Naive thymus-derived CD4-positive, alpha-beta T cell (primary cell): ENCODE measurements around the gene HAGH. TPM values are rescaled to one million over a fixed set of nuclear protein-coding genes. Genes with fewer than 3 reads are reported as not detected.
A peak's percentile ranks its signal among the peaks of the same experiment; 100 is the strongest.

ENCODE experiments used
- ATAC-seq: fragments of 150-1000 bp; cut with Tn5 transposase; 2 replicates; pipeline ENCODE4 v1.10.0; 2021; ENCODE audit warnings: mild to moderate bottlenecking, moderate library complexity
- CTCF ChIA-PET: fragments of 350-600 bp; sonication (Branson Sonifier 250); formaldehyde crosslinking; loops from one replicate; lab custom pipeline; 2021; ENCODE audit warnings: antibody characterized with exemption; lab: Charles Lee
- POLR2A ChIA-PET: fragments of 350-600 bp; sonication (Branson Sonifier 250); formaldehyde crosslinking; loops from one replicate; lab custom pipeline; 2021; ENCODE audit warnings: antibody characterized with exemption, inconsistent platforms; lab: Charles Lee
- DNase-seq, 9 donors: peaks; one replicate each; pipeline versions ENCODE4 v3.0.0 to v3.0.0-alpha.2; 2020 to 2022; ENCODE audit warnings: mixed read lengths in 1 of 9
- H3K27ac ChIP-seq: one replicate; pipeline ENCODE4 v1.7.0; 2013; ENCODE audit warnings: mild to moderate bottlenecking, low read depth, low read length, moderate library complexity
- H3K27me3 ChIP-seq, 2 donors: one replicate each; pipeline ENCODE4 v1.7.0; 2013; ENCODE audit warnings: low read length in 2 of 2, mild to moderate bottlenecking in 2 of 2, moderate library complexity in 2 of 2; ENCODE audit not compliant: control insufficient read depth in 2 of 2, insufficient read depth in 2 of 2
- H3K36me3 ChIP-seq, 3 experiments: 1 replicate in 2 of 3; 2 replicates in 1 of 3; pipeline ENCODE4 v1.7.0; 2013; ENCODE audit warnings: low read length in 3 of 3, mild to moderate bottlenecking in 3 of 3, moderate library complexity in 1 of 3; ENCODE audit not compliant: insufficient read depth in 3 of 3, control insufficient read depth in 2 of 3
- H3K4me1 ChIP-seq, 2 donors: one replicate each; pipeline ENCODE4 v1.7.0; 2013; ENCODE audit warnings: low read length in 2 of 2, mild to moderate bottlenecking in 2 of 2, moderate library complexity in 1 of 2; ENCODE audit not compliant: control insufficient read depth in 2 of 2, insufficient read depth in 2 of 2
- H3K4me3 ChIP-seq: 2 replicates; pipeline ENCODE4 v1.7.0; 2013; ENCODE audit warnings: mild to moderate bottlenecking, low read length
- H3K9me3 ChIP-seq, 3 experiments: 1 replicate in 2 of 3; 2 replicates in 1 of 3; pipeline ENCODE4 v1.7.0; 2013; ENCODE audit warnings: low read length in 3 of 3; ENCODE audit not compliant: control insufficient read depth in 2 of 3
- H3K27ac Mint-ChIP-seq, 9 donors: one replicate each; pipeline ENCODE4 v1.8.0; 2020 to 2022; ENCODE audit warnings: mixed read lengths in 9 of 9, mild to moderate bottlenecking in 8 of 9, moderate library complexity in 5 of 9, inconsistent platforms in 2 of 9
- H3K27me3 Mint-ChIP-seq, 5 donors: one replicate each; pipeline ENCODE4 v1.8.0; 2021 to 2022; ENCODE audit warnings: mixed read lengths in 5 of 5, mild to moderate bottlenecking in 1 of 5
- H3K36me3 Mint-ChIP-seq, 5 donors: one replicate each; pipeline ENCODE4 v1.8.0; 2020 to 2022; ENCODE audit warnings: mixed read lengths in 5 of 5, mild to moderate bottlenecking in 3 of 5, inconsistent platforms in 1 of 5
- H3K4me1 Mint-ChIP-seq, 7 donors: one replicate each; pipeline ENCODE4 v1.8.0; 2020 to 2022; ENCODE audit warnings: mixed read lengths in 7 of 7, mild to moderate bottlenecking in 3 of 7, inconsistent platforms in 1 of 7
- H3K4me3 Mint-ChIP-seq, 10 donors: one replicate each; pipeline ENCODE4 v1.8.0; 2020 to 2022; ENCODE audit warnings: mild to moderate bottlenecking in 10 of 10, mixed read lengths in 10 of 10, moderate library complexity in 6 of 10, inconsistent platforms in 2 of 10
- H3K9me3 Mint-ChIP-seq, 11 donors: one replicate each; pipeline ENCODE4 v1.8.0; 2020 to 2022; ENCODE audit warnings: mixed read lengths in 11 of 11, mild to moderate bottlenecking in 4 of 11, inconsistent platforms in 1 of 11, moderate library complexity in 1 of 11
- intact Hi-C, 2 donors: fragments of 100-400 bp; cut with micrococcal nuclease; formaldehyde crosslinking; loops; one replicate each; pipeline ENCODE4 v1.15.1; 2023
- polyA plus RNA-seq, 2 donors: library from polyadenylated mRNA; unstranded; fragments of 300-500 nt; fragmentation: Illumina TruSeq; gene quantifications; one replicate each; pipeline ENCODE4 v1.2.3, GENCODE V29; 2021
- total RNA-seq, 6 experiments: library from RNA in 5 of 6; stranded (reverse) in 5 of 6; gene quantifications; 1 replicate in 5 of 6; 2 replicates in 1 of 6; pipeline ENCODE4 v1.2.3 and lab custom pipeline; 2021 to 2026

Gene HAGH
- total and polyA plus RNA-seq, 7 experiments from 2014 or later, result 39.4 to 72.9 (median 48.9) TPM

DNA sequence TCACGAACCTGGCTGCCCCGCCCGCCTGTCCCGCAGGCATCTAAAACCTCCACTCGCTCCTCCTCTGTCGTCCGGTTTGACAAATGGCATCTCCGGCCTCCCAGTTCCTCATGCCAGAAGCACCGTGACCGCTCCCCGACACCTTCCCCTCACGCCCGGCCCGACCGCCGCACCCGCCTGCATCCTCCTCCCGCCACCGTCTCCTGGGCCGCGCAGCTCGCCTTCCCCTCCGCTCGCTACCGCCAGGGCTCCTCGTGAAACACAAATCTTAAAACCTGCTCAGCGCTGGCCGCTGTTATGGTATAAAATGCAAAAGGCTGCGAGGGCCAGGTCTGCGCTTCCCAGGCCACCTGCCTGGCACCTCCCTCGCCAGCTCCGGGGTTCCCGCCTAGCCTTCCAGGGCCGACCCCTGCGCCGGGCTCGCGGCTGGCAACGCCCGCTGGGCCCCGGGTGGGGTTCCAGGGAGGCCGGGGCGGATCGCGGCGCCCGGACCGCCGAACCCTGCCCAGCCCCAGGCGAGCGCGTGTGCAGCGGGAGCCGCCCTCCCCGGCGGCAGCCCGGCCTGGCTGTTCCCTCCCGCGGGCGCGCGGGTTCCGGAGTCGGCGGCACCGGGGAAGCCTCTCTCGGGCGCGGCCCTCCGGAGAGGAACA, 44.7 kb downstream of the HAGH start:
- Histone ChIP-seq H3K36me3 (peaks cover 0 to 52% (median 0%) of the 10 kb centered on the region in 3 experiments), H3K4me3 (peak overlapping the region; percentile 92), H3K9me3 (no peaks in the 10 kb centered on the region), H3K27me3 (no peaks in the 10 kb centered on the region), H3K27ac (peak overlapping the region; percentile 76), H3K4me1 (peaks cover 13 to 28% of the 10 kb centered on the region in 2 donors)
- ATAC-seq, result peak; percentile 1
- H3K27ac Mint-ChIP-seq, result peak overlapping the region; percentile 70 to 96 (median 87)
- peak overlapping the region; percentile 85 to 98 (median 94) for H3K4me3 Mint-ChIP-seq
- intact Hi-C loops, result loop anchor here (1.0 to 10.0 kb wide), 8 partner anchors 9 to 1197 kb away; partner anchors contain the start of genes HAGH (in 2 of the 2), MRPS34 (in 2 of the 2), TRAF7 (in 2 of the 2) and UQCC4 (in 2 of the 2)
- peaks cover 0 to 3% (median 0%) of the 10 kb centered on the region in 5 donors for H3K36me3 Mint-ChIP-seq
- H3K27me3 Mint-ChIP-seq, result peaks cover 0 to 2% (median 0%) of the 10 kb centered on the region in 5 donors
- peaks cover 0 to 48% (median 22%) of the 10 kb centered on the region in 7 donors for H3K4me1 Mint-ChIP-seq
- ChIA-PET CTCF (interaction anchor here (0.6 to 1.6 kb wide), 5 partner anchors 8 to 290 kb away, joined by 4 to 13 read pairs (median 8); partner anchors contain the start of genes EME2, MAPK8IP3, MRPS34 and NME3), POLR2A (interaction anchor here (0.6 to 3.7 kb wide), 24 partner anchors 9 to 1086 kb away, joined by 3 to 93 read pairs (median 6); partner anchors contain the start of genes AMDHD2, ATP6V0C, EME2 and FAHD1)
- H3K9me3 Mint-ChIP-seq, result no peaks in the 10 kb centered on the region
- DNase-seq, result peak in 5 of 9 donors; percentile 37 to 47 (median 41)

DNA sequence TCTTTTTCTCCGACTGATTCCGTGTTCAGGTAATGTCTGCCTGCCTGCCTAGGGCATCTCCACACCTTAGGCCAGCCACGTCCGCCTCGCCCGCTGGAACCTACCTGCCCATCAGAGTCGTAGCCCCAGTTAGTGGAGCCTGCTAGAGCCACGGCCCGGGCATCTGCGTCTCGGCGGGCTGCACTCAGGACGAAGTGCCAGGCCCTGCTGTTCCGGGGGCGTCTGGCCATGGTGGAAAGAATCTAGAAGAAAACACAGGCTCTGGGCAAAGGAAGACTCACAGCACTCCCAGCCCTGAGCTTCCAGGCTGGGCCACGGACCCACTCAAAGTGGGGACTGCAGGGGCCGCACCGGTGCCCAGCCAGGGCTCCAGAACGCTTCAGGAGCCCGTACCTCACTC, 45.4 kb downstream of the HAGH start:
- no peak for ATAC-seq
- Histone ChIP-seq H3K36me3 (peaks cover 0 to 52% (median 0%) of the 10 kb centered on the region in 3 experiments), H3K27me3 (no peaks in the 10 kb centered on the region), H3K9me3 (no peaks in the 10 kb centered on the region), H3K4me1 (peaks cover 13 to 28% of the 10 kb centered on the region in 2 donors), H3K27ac (peak overlapping the region; percentile 76), H3K4me3 (peak overlapping the region; percentile 92)
- intact Hi-C loops, result loop anchor here (10.0 kb wide), 4 partner anchors 356 to 1196 kb away; partner anchors contain the start of genes TRAF7 (in 2 of the 2), UBE2I (in 1 of the 2) and UQCC4 (in 1 of the 2)
- peak overlapping the region; percentile 62 to 88 (median 79) for H3K27ac Mint-ChIP-seq
- peaks cover 0 to 48% (median 22%) of the 10 kb centered on the region in 7 donors for H3K4me1 Mint-ChIP-seq
- peaks cover 0 to 3% (median 0%) of the 10 kb centered on the region in 5 donors for H3K36me3 Mint-ChIP-seq
- ChIA-PET CTCF (interaction anchor here (0.8 kb wide), 1 partner anchor 9 kb away, joined by 4 read pairs; the partner anchor contains the start of genes EME2 and MRPS34), POLR2A (interaction anchor here (1.1 to 3.7 kb wide), 5 partner anchors 10 to 733 kb away, joined by 3 to 93 read pairs (median 15); partner anchors contain the start of genes ATP6V0C, EME2, FAHD1 and HAGH)
- H3K4me3 Mint-ChIP-seq, result peak overlapping the region; percentile 81 to 95 (median 88)
- H3K27me3 Mint-ChIP-seq, result peaks cover 0 to 2% (median 0%) of the 10 kb centered on the region in 5 donors
- DNase-seq, result no peak
- H3K9me3 Mint-ChIP-seq, result no peaks in the 10 kb centered on the region

DNA sequence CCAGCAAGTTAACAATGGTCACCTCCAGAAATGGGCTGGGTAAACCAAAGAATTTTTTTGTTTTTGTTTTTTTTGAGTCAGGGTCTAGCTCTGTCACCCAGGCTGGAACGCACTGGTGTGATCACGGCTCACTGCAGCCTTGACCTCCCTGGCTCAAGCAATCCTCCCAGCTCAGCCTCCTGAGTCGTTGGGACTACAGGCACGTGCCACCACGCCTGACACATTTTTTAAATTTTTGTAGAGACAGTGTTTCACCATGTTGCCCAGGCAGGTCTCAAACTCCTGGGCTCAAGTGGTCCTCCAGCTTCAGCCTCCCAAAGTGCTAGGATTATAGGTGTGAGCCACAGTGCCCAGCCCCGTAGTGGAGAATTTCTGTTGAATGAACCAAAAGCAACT, 46.0 kb downstream of the HAGH start:
- H3K27me3 Mint-ChIP-seq, result peaks cover 0 to 2% (median 0%) of the 10 kb centered on the region in 5 donors
- Histone ChIP-seq H3K27me3 (no peaks in the 10 kb centered on the region), H3K36me3 (peaks cover 0 to 52% (median 0%) of the 10 kb centered on the region in 3 experiments), H3K4me3 (no peak overlapping the region), H3K4me1 (peaks cover 13 to 24% of the 10 kb centered on the region in 2 donors), H3K27ac (peak overlapping the region; percentile 76), H3K9me3 (no peaks in the 10 kb centered on the region)
- no peaks in the 10 kb centered on the region for H3K9me3 Mint-ChIP-seq
- peaks cover 0 to 47% (median 21%) of the 10 kb centered on the region in 7 donors for H3K4me1 Mint-ChIP-seq
- no peak for ATAC-seq
- DNase-seq, result no peak
- intact Hi-C loops, result loop anchor here (10.0 kb wide), 4 partner anchors 356 to 1196 kb away; partner anchors contain the start of genes TRAF7 (in 2 of the 2), UBE2I (in 1 of the 2) and UQCC4 (in 1 of the 2)
- peak overlapping the region in 5 of 9 donors; percentile 62 to 88 (median 82) for H3K27ac Mint-ChIP-seq
- peak overlapping the region in 9 of 10 donors; percentile 20 to 95 (median 88) for H3K4me3 Mint-ChIP-seq
- ChIA-PET CTCF (no interaction called here), POLR2A (interaction anchor here (0.6 to 3.7 kb wide), 3 partner anchors 9 to 45 kb away, joined by 3 to 93 read pairs (median 33); partner anchors contain the start of genes EME2, FAHD1, HAGH and MRPS34)
- H3K36me3 Mint-ChIP-seq, result peaks cover 0 to 3% (median 0%) of the 10 kb centered on the region in 5 donors

DNA sequence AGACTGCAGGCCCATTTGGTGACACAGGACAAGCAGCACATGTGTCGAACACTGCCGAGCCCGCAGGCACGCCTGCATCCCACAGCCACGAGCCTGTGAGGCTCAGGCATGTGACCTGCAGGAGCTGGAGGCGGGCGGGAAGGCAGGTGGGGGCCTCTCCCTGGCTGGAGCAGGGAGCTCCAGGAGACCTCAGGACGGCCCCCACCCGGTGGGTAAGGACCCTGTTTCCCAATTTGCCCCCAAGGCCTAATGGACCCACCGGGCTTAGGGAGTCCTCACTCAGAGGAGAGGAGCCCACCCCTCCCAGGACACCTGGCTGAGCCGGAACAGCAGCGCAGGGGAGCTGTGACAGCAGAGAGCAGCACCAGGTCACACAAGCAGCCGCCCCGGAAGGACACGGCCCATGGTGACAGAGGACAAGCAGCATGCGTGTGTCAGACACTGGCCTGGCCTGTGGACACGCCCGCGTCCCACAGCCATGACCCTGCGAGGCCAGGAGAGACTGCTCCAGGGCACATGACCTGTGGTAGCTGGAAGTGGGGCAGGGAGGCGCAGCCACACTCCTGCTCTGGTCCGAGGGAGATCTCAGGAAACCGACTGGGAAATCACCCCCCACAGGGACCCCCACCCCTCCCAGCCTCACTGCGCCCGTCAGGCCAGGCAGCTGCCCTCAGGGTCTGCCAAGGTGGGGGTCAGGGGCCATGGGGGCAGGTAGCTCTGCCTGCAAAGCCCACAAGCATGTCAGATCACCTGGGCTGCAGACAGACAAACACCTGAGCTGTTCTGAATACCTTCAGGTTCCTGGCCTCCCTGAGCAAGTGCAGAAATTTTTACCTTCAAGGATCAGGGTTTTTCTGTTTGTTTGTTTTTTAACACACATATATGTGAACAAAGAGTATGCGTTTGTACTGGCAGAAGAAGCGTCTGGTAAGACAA, 46.6 kb downstream of the HAGH start:
- Histone ChIP-seq H3K27ac (no peak overlapping the region), H3K4me3 (no peak overlapping the region), H3K4me1 (peaks cover 13 to 19% of the 10 kb centered on the region in 2 donors), H3K9me3 (no peaks in the 10 kb centered on the region), H3K36me3 (peaks cover 0 to 52% (median 0%) of the 10 kb centered on the region in 3 experiments), H3K27me3 (no peaks in the 10 kb centered on the region)
- Mint-ChIP-seq H3K27ac (peak overlapping the region in 2 of 9 donors; percentile 21 to 22), H3K9me3 (no peaks in the 10 kb centered on the region), H3K4me1 (peaks cover 0 to 42% (median 21%) of the 10 kb centered on the region in 7 donors), H3K4me3 (peak overlapping the region in 8 of 10 donors; percentile 20 to 95 (median 34)), H3K27me3 (peaks cover 0 to 2% (median 0%) of the 10 kb centered on the region in 5 donors), H3K36me3 (peaks cover 0 to 3% (median 0%) of the 10 kb centered on the region in 5 donors)
- ATAC-seq, result no peak
- intact Hi-C loops, result loop anchor here (10.0 kb wide), 5 partner anchors 355 to 1195 kb away; partner anchors contain the start of genes TRAF7 (in 2 of the 2), UBE2I (in 1 of the 2) and UQCC4 (in 1 of the 2)
- POLR2A ChIA-PET, result interaction anchor here (0.6 to 3.7 kb wide), 2 partner anchors 9 to 37 kb away, joined by 3 to 93 read pairs; partner anchors contain the start of genes EME2, MRPS34 and NME3
- no peak for DNase-seq
- CTCF ChIA-PET, result no interaction called here

DNA sequence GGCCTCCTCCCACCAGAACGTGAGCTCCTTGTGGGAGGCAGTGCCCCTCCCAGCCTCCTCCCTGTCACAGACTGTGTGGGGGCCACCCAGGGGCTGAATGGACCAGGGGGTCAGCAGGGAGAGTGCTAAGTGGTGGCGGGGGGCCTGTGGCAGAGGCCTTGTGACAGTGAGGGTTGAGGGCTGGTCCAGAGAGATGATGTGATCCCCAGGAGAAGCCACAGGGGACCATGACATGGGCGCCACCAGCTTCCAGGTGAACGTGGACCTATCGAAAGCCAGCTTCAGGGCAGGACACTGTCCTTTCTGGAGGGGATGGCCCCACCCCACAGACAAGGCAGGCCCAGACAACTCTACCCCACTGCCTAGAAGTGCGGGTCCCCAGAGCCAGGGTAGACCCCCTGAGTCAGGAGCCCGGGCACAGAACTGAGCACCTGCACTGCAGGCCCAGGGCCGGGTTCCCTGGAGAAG, 47.4 kb downstream of the HAGH start:
- Mint-ChIP-seq H3K9me3 (no peaks in the 10 kb centered on the region), H3K4me1 (peaks cover 0 to 41% (median 21%) of the 10 kb centered on the region in 7 donors), H3K4me3 (peak overlapping the region in 2 of 10 donors; percentile 41 to 80), H3K27me3 (peaks cover 0 to 2% (median 0%) of the 10 kb centered on the region in 5 donors), H3K27ac (peak overlapping the region in 2 of 9 donors; percentile 42 to 69), H3K36me3 (peaks cover 0 to 3% (median 0%) of the 10 kb centered on the region in 5 donors)
- DNase-seq (no peak), ATAC-seq (no peak)
- Histone ChIP-seq H3K9me3 (no peaks in the 10 kb centered on the region), H3K27ac (no peak overlapping the region), H3K4me3 (no peak overlapping the region), H3K27me3 (no peaks in the 10 kb centered on the region), H3K4me1 (peaks cover 17 to 21% of the 10 kb centered on the region in 2 donors), H3K36me3 (peaks cover 0 to 51% (median 0%) of the 10 kb centered on the region in 3 experiments)
- CTCF ChIA-PET, result no interaction called here
- intact Hi-C loops, result loop anchor here in 1 of 2 donors (10.0 kb wide), 1 partner anchor 434 kb away; no protein-coding TSS in a partner anchor
- POLR2A ChIA-PET, result no interaction called here
